ENCODE data around the gene SPTBN2.
A peak's percentile ranks its signal among the peaks of the same experiment; 100 is the strongest.

SPTBN2 gene

GRCh38 chr11:66638177-66639065 is 90.6 kb downstream of the SPTBN2 start, which contains the start of gene RBM4:
RBM4 (plus strand) TSS chr11:66638703; CDS start chr11:66639712, 1,009 bp downstream.
- DNase-seq (ENCODE audit: low spot score), result peak; percentile 98

- no peak for DNase-seq (ENCODE audit: low spot score)
Observed at GRCh38 chr11:66637557-66638176, 91.3 kb downstream of the SPTBN2 start.

GRCh38 chr11:66636411-66636810 is 92.6 kb downstream of the SPTBN2 start:
- no peak for DNase-seq (ENCODE audit: low spot score)

Measured in ecto neural progenitor cell (in vitro differentiated cells).